Activated CD4-positive, alpha-beta T cell treated with anti-CD3 and anti-CD28 coated beads for 36 hours (primary cell): ENCODE data around the gene AMOTL1. TPM values are rescaled to one million over a fixed set of nuclear protein-coding genes. Genes with fewer than 3 reads are reported as not detected.
A peak's percentile ranks its signal among the peaks of the same experiment; 100 is the strongest.

Source experiments
- ATAC-seq: fragments of 200-7000 bp; cut with Tn5 transposase; one replicate; pipeline ENCODE4 v1.10.0; 2021; ENCODE audit warnings: mild to moderate bottlenecking, moderate library complexity
- CTCF ChIA-PET: fragments of 350-600 bp; sonication (Branson Sonifier 250); formaldehyde crosslinking; loops from one replicate; lab custom pipeline; 2021; ENCODE audit warnings: antibody characterized with exemption; lab: Charles Lee
- POLR2A ChIA-PET: fragments of 350-600 bp; sonication (Branson Sonifier 250); formaldehyde crosslinking; loops from one replicate; lab custom pipeline; 2021; ENCODE audit warnings: antibody characterized with exemption, inconsistent platforms; lab: Charles Lee
- DNase-seq: peaks from one replicate; pipeline ENCODE4 v3.0.0-alpha.2; 2020
- H3K27ac Mint-ChIP-seq: one replicate; pipeline ENCODE4 v1.8.0; 2021; ENCODE audit warnings: mixed read lengths
- H3K27me3 Mint-ChIP-seq: one replicate; pipeline ENCODE4 v1.8.0; 2021; ENCODE audit warnings: mixed read lengths
- H3K36me3 Mint-ChIP-seq: one replicate; pipeline ENCODE4 v1.8.0; 2021; ENCODE audit warnings: low read depth, mixed read lengths
- H3K4me1 Mint-ChIP-seq: one replicate; pipeline ENCODE4 v1.8.0; 2021; ENCODE audit warnings: mixed read lengths
- H3K4me3 Mint-ChIP-seq: one replicate; pipeline ENCODE4 v1.8.0; 2021; ENCODE audit warnings: mild to moderate bottlenecking, moderate library complexity, mixed read lengths
- H3K9me3 Mint-ChIP-seq: one replicate; pipeline ENCODE4 v1.8.0; 2021; ENCODE audit warnings: low read depth, mixed read lengths
- intact Hi-C, 2 experiments: fragments of 100-400 bp; cut with DNase I in 1 of 2; cut with micrococcal nuclease in 1 of 2; formaldehyde crosslinking; loops; one replicate each; pipeline versions ENCODE4 v1.14.2 to v1.15.1; 2022 to 2024; cut with DNase I, micrococcal nuclease
- total RNA-seq, 2 experiments: library from RNA; stranded (reverse); gene quantifications; one replicate each; pipeline ENCODE4 v1.2.3, GENCODE V29; 2021

The AMOTL1 gene
- total RNA-seq = 1 to 10 TPM; 1.8 to 2.3 TPM

GRCh38 chr11:94767701-94768601 is at the start of gene AMOTL1:
TSS of gene AMOTL1 (plus strand) at chr11:94768356. CDS start at chr11:94768512, 156 bp downstream.
- Mint-ChIP-seq H3K9me3 (no peaks in the 10 kb centered on the region), H3K4me3 (peak within 1 kb of the TSS; percentile 65), H3K27ac (no peak within 1 kb of the TSS), H3K36me3 (no peaks in the 10 kb centered on the region), H3K4me1 (peaks cover 11% of the 10 kb centered on the region), H3K27me3 (peaks cover 31% of the 10 kb centered on the region)
- intact Hi-C loops = loop anchor here in 1 of 2 experiments (5.0 kb wide), 2 partner anchors 129 to 146 kb away; no protein-coding TSS in a partner anchor
- POLR2A ChIA-PET = no interaction called here
- ATAC-seq (peak; percentile 73), DNase-seq (peak; percentile 69)
- CTCF ChIA-PET = interaction anchor here (1.1 kb wide), 1 partner anchor 13 kb away, joined by 3 read pairs; no protein-coding TSS in a partner anchor

- no peaks in the 10 kb centered on the region for H3K4me1 Mint-ChIP-seq
- POLR2A ChIA-PET = no interaction called here
- DNase-seq = no peak
- CTCF ChIA-PET = no interaction called here
- H3K27me3 Mint-ChIP-seq = peaks cover 17% of the 10 kb centered on the region
- H3K4me3 Mint-ChIP-seq = no peak overlapping the region
- H3K36me3 Mint-ChIP-seq = no peaks in the 10 kb centered on the region
- no peak for ATAC-seq
- no peaks in the 10 kb centered on the region for H3K9me3 Mint-ChIP-seq
- intact Hi-C loops = no loop called here
- no peak overlapping the region for H3K27ac Mint-ChIP-seq
Observed at GRCh38 chr11:94719876-94720275, 48.3 kb upstream of the AMOTL1 start.

GRCh38 chr11:94721565-94722292 is 46.4 kb upstream of the AMOTL1 start:
- Mint-ChIP-seq H3K4me3 (no peak overlapping the region), H3K4me1 (no peaks in the 10 kb centered on the region), H3K27ac (no peak overlapping the region), H3K9me3 (no peaks in the 10 kb centered on the region), H3K27me3 (peaks cover 11% of the 10 kb centered on the region), H3K36me3 (no peaks in the 10 kb centered on the region)
- POLR2A ChIA-PET = no interaction called here
- CTCF ChIA-PET = no interaction called here
- no peak for DNase-seq
- intact Hi-C loops = no loop called here
- no peak for ATAC-seq

GRCh38 chr11:94722735-94723134 is 45.4 kb upstream of the AMOTL1 start:
- peaks cover 7% of the 10 kb centered on the region for H3K27me3 Mint-ChIP-seq
- ATAC-seq = no peak
- no peak overlapping the region for H3K27ac Mint-ChIP-seq
- no peak overlapping the region for H3K4me3 Mint-ChIP-seq
- no peak for DNase-seq
- no peaks in the 10 kb centered on the region for H3K36me3 Mint-ChIP-seq
- CTCF ChIA-PET = interaction anchor here (1.0 kb wide), 1 partner anchor 40 kb away, joined by 3 read pairs; no protein-coding TSS in a partner anchor
- no peaks in the 10 kb centered on the region for H3K4me1 Mint-ChIP-seq
- intact Hi-C loops = no loop called here
- H3K9me3 Mint-ChIP-seq = no peaks in the 10 kb centered on the region
- POLR2A ChIA-PET = no interaction called here

- H3K36me3 Mint-ChIP-seq = no peaks in the 10 kb centered on the region
Observed at GRCh38 chr11:94725097-94725496, 43.1 kb upstream of the AMOTL1 start.

GRCh38 chr11:94727819-94728218 is 40.3 kb upstream of the AMOTL1 start:
- Mint-ChIP-seq H3K27me3 (peaks cover 2% of the 10 kb centered on the region), H3K36me3 (no peaks in the 10 kb centered on the region), H3K27ac (no peak overlapping the region), H3K4me3 (no peak overlapping the region), H3K4me1 (no peaks in the 10 kb centered on the region), H3K9me3 (no peaks in the 10 kb centered on the region)
- intact Hi-C loops = no loop called here
- DNase-seq (no peak), ATAC-seq (no peak)
- ChIA-PET CTCF (interaction anchor here (0.5 kb wide), 1 partner anchor 16 kb away, joined by 3 read pairs; no protein-coding TSS in a partner anchor), POLR2A (no interaction called here)

More at GRCh38 chr11:94725097-94725496, 43.1 kb upstream of the AMOTL1 start:
- no peak overlapping the region for H3K4me3 Mint-ChIP-seq
- H3K4me1 Mint-ChIP-seq = no peaks in the 10 kb centered on the region
- H3K9me3 Mint-ChIP-seq = no peaks in the 10 kb centered on the region
- ChIA-PET POLR2A (no interaction called here), CTCF (no interaction called here)
- intact Hi-C loops = no loop called here
- DNase-seq = no peak
- H3K27me3 Mint-ChIP-seq = peaks cover 7% of the 10 kb centered on the region
- no peak for ATAC-seq
- no peak overlapping the region for H3K27ac Mint-ChIP-seq

- no peaks in the 10 kb centered on the region for H3K9me3 Mint-ChIP-seq
- DNase-seq (no peak), ATAC-seq (no peak)
- CTCF ChIA-PET = no interaction called here
- no peak overlapping the region for H3K4me3 Mint-ChIP-seq
- no peaks in the 10 kb centered on the region for H3K36me3 Mint-ChIP-seq
- H3K27me3 Mint-ChIP-seq = peaks cover 2% of the 10 kb centered on the region
- no peak overlapping the region for H3K27ac Mint-ChIP-seq
- POLR2A ChIA-PET = no interaction called here
- H3K4me1 Mint-ChIP-seq = no peaks in the 10 kb centered on the region
- intact Hi-C loops = no loop called here
Observed at GRCh38 chr11:94728541-94728940, 39.6 kb upstream of the AMOTL1 start.

- no peaks in the 10 kb centered on the region for H3K4me1 Mint-ChIP-seq
- POLR2A ChIA-PET = interaction anchor here (0.7 kb wide), 1 partner anchor 198 kb away, joined by 3 read pairs; no protein-coding TSS in a partner anchor
- DNase-seq (no peak), ATAC-seq (no peak)
- intact Hi-C loops = no loop called here
- H3K9me3 Mint-ChIP-seq = no peaks in the 10 kb centered on the region
- H3K4me3 Mint-ChIP-seq = no peak overlapping the region
- no peaks in the 10 kb centered on the region for H3K36me3 Mint-ChIP-seq
- peaks cover 2% of the 10 kb centered on the region for H3K27me3 Mint-ChIP-seq
- H3K27ac Mint-ChIP-seq = no peak overlapping the region
- CTCF ChIA-PET = no interaction called here
Observed at GRCh38 chr11:94728966-94729751, 39.0 kb upstream of the AMOTL1 start.

GRCh38 chr11:94730153-94730552 is 38.0 kb upstream of the AMOTL1 start:
- Mint-ChIP-seq H3K27ac (no peak overlapping the region), H3K4me3 (no peak overlapping the region), H3K4me1 (peaks cover 5% of the 10 kb centered on the region), H3K9me3 (no peaks in the 10 kb centered on the region), H3K36me3 (no peaks in the 10 kb centered on the region), H3K27me3 (no peaks in the 10 kb centered on the region)
- intact Hi-C loops = no loop called here
- DNase-seq (no peak), ATAC-seq (no peak)
- CTCF ChIA-PET = no interaction called here
- POLR2A ChIA-PET = no interaction called here

- Mint-ChIP-seq H3K4me3 (no peak overlapping the region), H3K4me1 (peaks cover 5% of the 10 kb centered on the region), H3K36me3 (no peaks in the 10 kb centered on the region), H3K27me3 (no peaks in the 10 kb centered on the region), H3K27ac (no peak overlapping the region), H3K9me3 (no peaks in the 10 kb centered on the region)
- intact Hi-C loops = no loop called here
- ChIA-PET CTCF (interaction anchor here (1.0 kb wide), 1 partner anchor 9 kb away, joined by 3 read pairs; no protein-coding TSS in a partner anchor), POLR2A (no interaction called here)
- ATAC-seq (no peak), DNase-seq (no peak)
Observed at GRCh38 chr11:94731880-94732601, 36.1 kb upstream of the AMOTL1 start.
